ENCODE data around the gene SLC22A6. TPM values are rescaled to one million over a fixed set of nuclear protein-coding genes. Genes with fewer than 3 reads are reported as not detected.
A peak's percentile ranks its signal among the peaks of the same experiment; 100 is the strongest.

SLC22A6 gene
- not detected for total RNA-seq (ENCODE audit: unreplicated experiment)
- long read RNA-seq: 0 reads

GRCh38 chr11:62984451-62984991 is at the start of gene SLC22A6:
TSS of gene SLC22A6 (minus strand) at chr11:62984967. CDS start at chr11:62984690, 277 bp downstream.
- no peaks in the 10 kb centered on the region for H3K4me1 Mint-ChIP-seq (ENCODE audit: low read depth, unreplicated experiment)
- DNase-seq: no peak
- no peak within 1 kb of the TSS for H3K4me3 Mint-ChIP-seq (ENCODE audit: unreplicated experiment)
- H3K36me3 Mint-ChIP-seq (ENCODE audit: unreplicated experiment): no peaks in the 10 kb centered on the region
- H3K27ac Mint-ChIP-seq (ENCODE audit: unreplicated experiment): no peak within 1 kb of the TSS
- TF ChIP-seq CTCF (IDR thresholded peaks at IDR 0.05; ENCODE audit: partially characterized antibody, unreplicated experiment): no peak
- peaks cover 2% of the 10 kb centered on the region for H3K9me3 Mint-ChIP-seq (ENCODE audit: unreplicated experiment)
- peaks cover 2% of the 10 kb centered on the region for H3K27me3 Mint-ChIP-seq (ENCODE audit: unreplicated experiment)

GRCh38 chr11:63032457-63032856 is 47.7 kb upstream of the SLC22A6 start:
- Mint-ChIP-seq H3K27ac (ENCODE audit: unreplicated experiment) (no peak overlapping the region), H3K4me1 (ENCODE audit: low read depth, unreplicated experiment) (no peaks in the 10 kb centered on the region), H3K9me3 (ENCODE audit: unreplicated experiment) (no peaks in the 10 kb centered on the region), H3K27me3 (ENCODE audit: unreplicated experiment) (peaks cover 1% of the 10 kb centered on the region), H3K36me3 (ENCODE audit: unreplicated experiment) (no peaks in the 10 kb centered on the region), H3K4me3 (ENCODE audit: unreplicated experiment) (no peak overlapping the region)
- no peak for DNase-seq
- TF ChIP-seq CTCF (IDR thresholded peaks at IDR 0.05; ENCODE audit: partially characterized antibody, unreplicated experiment): no peak

GRCh38 chr11:63023841-63024648 is 39.3 kb upstream of the SLC22A6 start:
- H3K4me1 Mint-ChIP-seq (ENCODE audit: low read depth, unreplicated experiment): peaks cover 16% of the 10 kb centered on the region

GRCh38 chr11:63023222-63023814 is 38.6 kb upstream of the SLC22A6 start:
- no peaks in the 10 kb centered on the region for H3K36me3 Mint-ChIP-seq (ENCODE audit: unreplicated experiment)
- H3K4me3 Mint-ChIP-seq (ENCODE audit: unreplicated experiment): no peak overlapping the region
- no peak for DNase-seq
- peaks cover 16% of the 10 kb centered on the region for H3K4me1 Mint-ChIP-seq (ENCODE audit: low read depth, unreplicated experiment)
- H3K27me3 Mint-ChIP-seq (ENCODE audit: unreplicated experiment): peaks cover 4% of the 10 kb centered on the region
- no peak overlapping the region for H3K27ac Mint-ChIP-seq (ENCODE audit: unreplicated experiment)
- H3K9me3 Mint-ChIP-seq (ENCODE audit: unreplicated experiment): peaks cover 7% of the 10 kb centered on the region
- TF ChIP-seq CTCF (IDR thresholded peaks at IDR 0.05; ENCODE audit: partially characterized antibody, unreplicated experiment): no peak

More at GRCh38 chr11:63023841-63024648, 39.3 kb upstream of the SLC22A6 start:
- Mint-ChIP-seq H3K4me3 (ENCODE audit: unreplicated experiment) (peak overlapping the region; percentile 55), H3K27ac (ENCODE audit: unreplicated experiment) (peak overlapping the region; percentile 84), H3K27me3 (ENCODE audit: unreplicated experiment) (peaks cover 3% of the 10 kb centered on the region), H3K36me3 (ENCODE audit: unreplicated experiment) (no peaks in the 10 kb centered on the region), H3K9me3 (ENCODE audit: unreplicated experiment) (peaks cover 2% of the 10 kb centered on the region)
- peak; percentile 100 for TF ChIP-seq CTCF (IDR thresholded peaks at IDR 0.05; ENCODE audit: partially characterized antibody, unreplicated experiment)
- peak; percentile 96 for DNase-seq

All from glutamatergic neuron (in vitro differentiated cells).